Natural killer cell (primary cell): ENCODE results near the gene TENM3. TPM values are rescaled to one million over a fixed set of nuclear protein-coding genes. Genes with fewer than 3 reads are reported as not detected.

Source experiments
- ATAC-seq, 3 donors: fragments of 150-1000 bp in 2 of 3; fragments of 200-7000 bp in 1 of 3; cut with Tn5 transposase; 1 replicate in 1 of 3; 2 replicates in 2 of 3; pipeline ENCODE4 v1.10.0; 2021; ENCODE audit warnings: mild to moderate bottlenecking in 2 of 3, moderate library complexity in 2 of 3
- DNase-seq, 2 donors: peaks; one replicate each; pipeline versions ENCODE4 v3.0.0 to v3.0.0-alpha.2; 2013 to 2021; ENCODE audit warnings: mixed read lengths in 1 of 2
- H3K27ac ChIP-seq: one replicate; pipeline ENCODE4 v1.5.1; 2013; ENCODE audit warnings: mild to moderate bottlenecking, low read length
- H3K27me3 ChIP-seq: one replicate; pipeline ENCODE4 v1.6.1; 2013; ENCODE audit warnings: low read length; ENCODE audit not compliant: control insufficient read depth, insufficient read depth
- H3K36me3 ChIP-seq: one replicate; pipeline ENCODE4 v1.6.1; 2013; ENCODE audit warnings: low read length; ENCODE audit not compliant: control insufficient read depth, insufficient read depth
- H3K4me1 ChIP-seq: one replicate; pipeline ENCODE4 v1.6.1; 2013; ENCODE audit warnings: low read length; ENCODE audit not compliant: control insufficient read depth, insufficient read depth
- H3K4me3 ChIP-seq: one replicate; pipeline ENCODE4 v1.5.1; 2013; ENCODE audit warnings: low read length
- H3K9me3 ChIP-seq: one replicate; pipeline ENCODE4 v1.6.1; 2013; ENCODE audit warnings: low read length; ENCODE audit not compliant: control insufficient read depth, insufficient read depth
- H3K27ac Mint-ChIP-seq, 2 donors: one replicate each; pipeline ENCODE4 v1.8.0; 2022; ENCODE audit warnings: mild to moderate bottlenecking in 2 of 2, mixed read lengths in 2 of 2, moderate library complexity in 1 of 2
- H3K27me3 Mint-ChIP-seq, 2 donors: one replicate each; pipeline ENCODE4 v1.8.0; 2022; ENCODE audit warnings: low read depth in 2 of 2, mixed read lengths in 2 of 2
- H3K36me3 Mint-ChIP-seq: one replicate; pipeline ENCODE4 v1.8.0; 2022; ENCODE audit warnings: mixed read lengths
- H3K4me1 Mint-ChIP-seq, 2 donors: one replicate each; pipeline ENCODE4 v1.8.0; 2022; ENCODE audit warnings: mixed read lengths in 2 of 2
- H3K4me3 Mint-ChIP-seq: one replicate; pipeline ENCODE4 v1.8.0; 2022; ENCODE audit warnings: mild to moderate bottlenecking, moderate library complexity, mixed read lengths
- H3K9me3 Mint-ChIP-seq, 2 donors: one replicate each; pipeline ENCODE4 v1.8.0; 2022; ENCODE audit warnings: mixed read lengths in 2 of 2
- CTCF ChIP-seq: fragments of 200-600 bp; IDR thresholded peaks from one replicate; pipeline ENCODE4 v1.8.0; 2022; ENCODE audit warnings: antibody characterized with exemption
- WGBS: methylation state at CpG from one replicate; pipeline ENCODE4 v1.1.7; 2013; ENCODE audit warnings: missing lambda C conversion rate; ENCODE audit not compliant: insufficient coverage; 5-methylcytosine and 5-hydroxymethylcytosine counted together
- intact Hi-C: fragments of 100-400 bp; cut with micrococcal nuclease; formaldehyde crosslinking; loops from one replicate; pipeline ENCODE4 v1.14.2; 2022
- total RNA-seq, 4 donors: library from RNA; stranded (reverse); fragments of 120-200 nt in 1 of 4; gene quantifications; one replicate each; pipeline versions ENCODE4 v1.2.3 to v1.2.4, GENCODE V29; 2013 to 2022

TENM3 gene
- total RNA-seq, 3 donors from 2014 or later (not counting 1 experiment from before 2014, with no cell fraction given) = not detected

DNA sequence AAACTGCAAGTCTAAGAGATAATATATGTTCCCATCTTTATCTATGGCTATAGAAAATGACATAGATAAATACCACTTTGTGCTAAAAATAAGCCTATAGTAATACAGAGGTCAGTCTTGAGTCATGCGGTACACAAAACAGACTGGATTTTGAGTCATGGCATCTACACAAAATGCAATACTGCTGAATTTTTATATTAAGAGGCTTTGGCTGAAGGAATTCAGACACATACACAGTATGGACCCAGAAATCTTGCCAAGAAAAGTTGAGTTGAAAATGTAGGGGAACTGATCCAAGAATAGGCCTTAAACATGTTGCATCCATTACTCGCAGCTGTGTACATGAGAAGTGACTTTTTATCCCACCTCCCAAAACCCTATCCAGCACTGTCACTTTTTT, 184.4 kb downstream of the TENM3 start:
- DNase-seq = no peak
- Histone ChIP-seq H3K27ac (no peak overlapping the region), H3K36me3 (no peaks in the 10 kb centered on the region), H3K9me3 (no peaks in the 10 kb centered on the region), H3K4me3 (no peak overlapping the region), H3K4me1 (no peaks in the 10 kb centered on the region), H3K27me3 (no peaks in the 10 kb centered on the region)
- Mint-ChIP-seq H3K27ac (no peak overlapping the region), H3K4me3 (no peak overlapping the region), H3K27me3 (no peaks in the 10 kb centered on the region), H3K4me1 (no peaks in the 10 kb centered on the region), H3K9me3 (peaks cover 0 to 7% of the 10 kb centered on the region in 2 donors), H3K36me3 (no peaks in the 10 kb centered on the region)
- 86% methylated on average over 2 of the region's 2 CpGs for WGBS
- no peak for ATAC-seq
- intact Hi-C loops = no loop called here
- no peak for TF ChIP-seq CTCF

DNA sequence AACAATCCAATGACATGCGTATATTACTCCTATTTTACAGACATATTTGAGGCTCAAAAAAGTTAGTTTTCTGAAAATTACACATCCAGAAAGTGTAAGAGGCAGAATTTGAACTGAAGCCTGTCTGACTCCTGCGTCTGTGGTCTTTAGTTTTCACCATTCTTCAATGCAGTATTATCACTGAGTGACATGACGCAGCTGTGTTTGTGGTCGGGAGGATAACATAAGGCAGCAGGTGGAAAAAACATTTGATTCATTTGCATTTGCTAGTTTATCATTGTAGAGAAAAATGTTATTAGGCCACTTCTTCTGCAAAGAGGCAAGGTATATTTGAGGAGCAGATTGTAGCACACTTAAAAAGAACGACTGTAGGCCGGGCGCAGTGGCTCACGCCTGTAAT, 186.7 kb downstream of the TENM3 start:
- 91% methylated on average over 8 of the region's 8 CpGs for WGBS
- no peaks in the 10 kb centered on the region for H3K4me1 Mint-ChIP-seq

GRCh38 chr4:182432819-182433218, 189.6 kb downstream of the TENM3 start:
- intact Hi-C loops = no loop called here
- Histone ChIP-seq H3K36me3 (no peaks in the 10 kb centered on the region), H3K27me3 (no peaks in the 10 kb centered on the region), H3K9me3 (no peaks in the 10 kb centered on the region), H3K27ac (no peak overlapping the region), H3K4me1 (no peaks in the 10 kb centered on the region), H3K4me3 (no peak overlapping the region)
- WGBS = 92% methylated on average over 1 of the region's 1 CpG
- DNase-seq (no peak), ATAC-seq (no peak)
- no peaks in the 10 kb centered on the region for H3K4me1 Mint-ChIP-seq
- H3K27me3 Mint-ChIP-seq = peaks cover 0 to 2% of the 10 kb centered on the region in 2 donors
- H3K27ac Mint-ChIP-seq = no peak overlapping the region
- peaks cover 0 to 4% of the 10 kb centered on the region in 2 donors for H3K9me3 Mint-ChIP-seq
- no peak overlapping the region for H3K4me3 Mint-ChIP-seq
- TF ChIP-seq CTCF = no peak
- H3K36me3 Mint-ChIP-seq = no peaks in the 10 kb centered on the region

More for the DNA sequence above, 186.7 kb downstream of the TENM3 start:
- no peak for DNase-seq
- ATAC-seq = no peak
- no peaks in the 10 kb centered on the region for H3K4me1 ChIP-seq
- no peak overlapping the region for H3K4me3 ChIP-seq
- no peak overlapping the region for H3K27ac ChIP-seq
- H3K27me3 ChIP-seq = no peaks in the 10 kb centered on the region
- Mint-ChIP-seq H3K36me3 (no peaks in the 10 kb centered on the region), H3K4me3 (no peak overlapping the region), H3K27ac (no peak overlapping the region), H3K27me3 (peaks cover 0 to 2% of the 10 kb centered on the region in 2 donors), H3K9me3 (peaks cover 0 to 4% of the 10 kb centered on the region in 2 donors)
- intact Hi-C loops = no loop called here
- no peaks in the 10 kb centered on the region for H3K9me3 ChIP-seq
- no peaks in the 10 kb centered on the region for H3K36me3 ChIP-seq
- TF ChIP-seq CTCF = no peak

DNA sequence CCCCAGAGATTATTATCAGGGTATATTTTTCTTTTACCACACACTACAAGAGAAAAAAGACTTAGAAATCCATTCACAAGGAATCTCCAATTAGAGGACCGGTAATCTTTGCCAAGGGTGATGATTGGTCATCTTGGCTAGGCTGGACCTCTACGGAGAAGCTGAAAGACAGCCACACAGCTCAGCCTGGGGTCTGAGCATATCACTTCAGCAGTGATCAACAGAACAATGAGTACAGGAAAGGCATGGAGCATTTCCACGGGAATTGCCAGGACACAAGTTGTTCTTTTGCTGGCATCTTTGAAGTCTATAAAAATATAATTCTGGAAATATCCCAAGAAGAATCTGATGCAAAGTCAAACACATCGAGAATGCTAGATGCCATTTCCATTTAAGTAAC, 191.5 kb downstream of the TENM3 start:
- Histone ChIP-seq H3K27me3 (no peaks in the 10 kb centered on the region), H3K36me3 (no peaks in the 10 kb centered on the region), H3K4me1 (no peaks in the 10 kb centered on the region), H3K4me3 (no peak overlapping the region), H3K9me3 (no peaks in the 10 kb centered on the region), H3K27ac (no peak overlapping the region)
- Mint-ChIP-seq H3K27ac (no peak overlapping the region), H3K9me3 (peaks cover 0 to 4% of the 10 kb centered on the region in 2 donors), H3K4me3 (no peak overlapping the region), H3K36me3 (no peaks in the 10 kb centered on the region), H3K27me3 (peaks cover 0 to 5% of the 10 kb centered on the region in 2 donors), H3K4me1 (no peaks in the 10 kb centered on the region)
- no peak for TF ChIP-seq CTCF
- intact Hi-C loops = no loop called here
- no peak for ATAC-seq
- 87% methylated on average over 4 of the region's 4 CpGs for WGBS
- DNase-seq = no peak
